Vagina (tissue), 2 donors: ENCODE data around the gene FGD4.

Experiments used
- POLR2A ChIP-seq, 2 donors: fragments of 450-650 bp; IDR thresholded peaks; one replicate each; pipeline ENCODE4 v1.6.1; 2017; ENCODE audit warnings: antibody characterized with exemption in 2 of 2, mild to moderate bottlenecking in 2 of 2, moderate library complexity in 2 of 2
- TF ChIP-seq, protein P1 (sequence below), 3 experiments: fragments of 450-650 bp in 2 of 3; fragments of 200-600 bp in 1 of 3; sonication (generic) in 1 of 3; IDR thresholded peaks; one replicate each; pipeline ENCODE4 v1.5.1; 2017 to 2019; ENCODE audit warnings: antibody characterized with exemption in 3 of 3, mild to moderate bottlenecking in 2 of 3, moderate library complexity in 2 of 3

DNA sequence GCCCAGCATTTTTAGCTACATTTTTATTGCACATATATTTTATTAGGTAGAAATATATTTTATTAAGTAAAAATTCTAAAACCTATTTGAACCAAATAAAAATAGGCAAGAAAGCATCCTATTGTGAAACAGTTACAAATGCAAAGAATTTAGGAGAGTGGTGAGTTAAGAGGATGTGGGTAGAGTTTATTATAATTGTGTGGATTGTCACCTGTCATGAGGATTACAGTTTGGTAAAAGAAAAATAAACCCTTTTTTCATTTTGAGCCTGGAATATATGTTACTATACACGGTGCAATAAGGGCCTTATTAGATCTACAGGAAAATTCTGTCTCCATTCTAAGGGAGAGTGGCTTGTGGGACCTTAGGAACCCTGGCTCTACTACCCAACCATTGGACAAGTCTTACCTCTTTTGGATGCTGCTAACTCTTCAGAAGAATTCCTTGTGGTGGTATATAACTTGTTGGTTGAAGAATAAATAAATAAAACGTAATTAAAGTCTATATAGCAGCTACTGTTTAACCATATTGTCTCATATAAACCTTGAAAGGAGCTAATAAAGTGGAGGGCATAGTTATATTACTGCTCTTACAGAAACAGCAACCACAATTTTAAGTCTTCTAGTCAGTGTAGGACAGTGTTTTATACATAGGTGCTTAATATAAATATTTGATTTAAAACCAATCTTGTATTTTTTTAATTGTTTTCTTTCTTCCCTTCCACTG, 67.8 kb downstream of the FGD4 start:
- TF ChIP-seq POLR2A (IDR thresholded peaks at IDR 0.05): no peak
- TF ChIP-seq, protein P1, sequence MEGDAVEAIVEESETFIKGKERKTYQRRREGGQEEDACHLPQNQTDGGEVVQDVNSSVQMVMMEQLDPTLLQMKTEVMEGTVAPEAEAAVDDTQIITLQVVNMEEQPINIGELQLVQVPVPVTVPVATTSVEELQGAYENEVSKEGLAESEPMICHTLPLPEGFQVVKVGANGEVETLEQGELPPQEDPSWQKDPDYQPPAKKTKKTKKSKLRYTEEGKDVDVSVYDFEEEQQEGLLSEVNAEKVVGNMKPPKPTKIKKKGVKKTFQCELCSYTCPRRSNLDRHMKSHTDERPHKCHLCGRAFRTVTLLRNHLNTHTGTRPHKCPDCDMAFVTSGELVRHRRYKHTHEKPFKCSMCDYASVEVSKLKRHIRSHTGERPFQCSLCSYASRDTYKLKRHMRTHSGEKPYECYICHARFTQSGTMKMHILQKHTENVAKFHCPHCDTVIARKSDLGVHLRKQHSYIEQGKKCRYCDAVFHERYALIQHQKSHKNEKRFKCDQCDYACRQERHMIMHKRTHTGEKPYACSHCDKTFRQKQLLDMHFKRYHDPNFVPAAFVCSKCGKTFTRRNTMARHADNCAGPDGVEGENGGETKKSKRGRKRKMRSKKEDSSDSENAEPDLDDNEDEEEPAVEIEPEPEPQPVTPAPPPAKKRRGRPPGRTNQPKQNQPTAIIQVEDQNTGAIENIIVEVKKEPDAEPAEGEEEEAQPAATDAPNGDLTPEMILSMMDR (IDR thresholded peaks at IDR 0.05): no peak
